Panc1 (cell line): Measurements from ENCODE around the gene GPR34. TPM values are rescaled to one million over a fixed set of nuclear protein-coding genes. Genes with fewer than 3 reads are reported as not detected.

Experiments
- ATAC-seq: fragments of 200-7000 bp; cut with Tn5 transposase; 2 replicates; pipeline ENCODE4 v1.9.1; 2020; ENCODE audit warnings: mild to moderate bottlenecking, moderate library complexity
- BruUV-seq: library from RNA; stranded (reverse); fragments of 400-500 nt; replicated peaks from 2 replicates; lab custom pipeline; 2021; lab: Mats Ljungman, UMichigan
- CTCF ChIA-PET: fragments of 300-600 bp; sonication (Branson Sonifier 250); formaldehyde crosslinking; loops from one replicate; lab custom pipeline; 2022; ENCODE audit warnings: antibody characterized with exemption; lab: Charles Lee
- POLR2A ChIA-PET: fragments of 300-600 bp; sonication (Branson Sonifier 250); formaldehyde crosslinking; loops from one replicate; lab custom pipeline; 2022; ENCODE audit warnings: antibody characterized with exemption; lab: Charles Lee
- DNase-seq: peaks from one replicate; pipeline ENCODE4 v3.0.0-alpha.2; 2010; ENCODE audit warnings: low read depth, low spot score
- H3K27ac ChIP-seq: 2 replicates; pipeline ENCODE4 v1.5.1; 2011; ENCODE audit warnings: mild to moderate bottlenecking, low read length, inconsistent platforms
- H3K27me3 ChIP-seq: fragments of 200-500 bp; sonication (Bioruptor generic); 2 replicates; pipeline ENCODE4 v1.6.0; 2014; ENCODE audit warnings: low read length, inconsistent platforms; ENCODE audit not compliant: control insufficient read depth, insufficient read depth
- H3K36me3 ChIP-seq: fragments of 200-500 bp; sonication (Bioruptor generic); 2 replicates; pipeline ENCODE4 v1.5.1; 2014; ENCODE audit warnings: inconsistent platforms, mild to moderate bottlenecking, low read length, moderate library complexity; ENCODE audit not compliant: control insufficient read depth, insufficient read depth
- H3K4me1 ChIP-seq: 2 replicates; pipeline ENCODE4 v1.5.1; 2011; ENCODE audit warnings: inconsistent platforms, mild to moderate bottlenecking, low read length, moderate library complexity; ENCODE audit not compliant: control insufficient read depth, insufficient read depth
- H3K4me3 ChIP-seq, 2 experiments: 2 replicates each; pipeline ENCODE4 v1.5.1; 2011 to 2012; ENCODE audit warnings: low read depth in 2 of 2, low read length in 2 of 2, mild to moderate bottlenecking in 2 of 2, inconsistent platforms in 1 of 2, moderate library complexity in 1 of 2
- H3K9me3 ChIP-seq: fragments of 200-500 bp; sonication (Bioruptor generic); 2 replicates; pipeline ENCODE4 v1.5.1; 2014; ENCODE audit warnings: low read depth, mild to moderate bottlenecking, inconsistent platforms, low read length, moderate library complexity; ENCODE audit not compliant: control insufficient read depth, insufficient read depth
- CTCF ChIP-seq: fragments of 450-650 bp; IDR thresholded peaks from 2 replicates; pipeline ENCODE4 v1.5.1; 2017; ENCODE audit warnings: mild to moderate bottlenecking
- POLR2AphosphoS5 ChIP-seq: IDR thresholded peaks from 2 replicates; pipeline ENCODE4 v1.6.1; 2012; ENCODE audit warnings: mild to moderate bottlenecking, low read depth, low read length, moderate library complexity
- REST ChIP-seq, 2 experiments: IDR thresholded peaks; 2 replicates each; pipeline ENCODE4 v1.6.1; 2011 to 2012; ENCODE audit warnings: low read depth in 2 of 2, control low read depth in 1 of 2, low read length in 1 of 2, mild to moderate bottlenecking in 1 of 2, moderate library complexity in 1 of 2; ENCODE audit not compliant: insufficient read depth in 1 of 2
- SIN3A ChIP-seq: IDR thresholded peaks from 2 replicates; pipeline ENCODE4 v1.6.1; 2012; ENCODE audit warnings: low read depth, mild to moderate bottlenecking, low read length, moderate library complexity, borderline replicate concordance; ENCODE audit not compliant: insufficient read depth
- TCF7L2 ChIP-seq: IDR thresholded peaks from 2 replicates; pipeline ENCODE4 v1.6.1; 2011; ENCODE audit warnings: mild to moderate bottlenecking, low read depth, low read length, inconsistent platforms
- in situ Hi-C: cut with HindIII; loops from 2 replicates; pipeline ENCODE4 v1.10.0; 2016; ENCODE audit warnings: low sequenced_read_pairs, low pct_unique_long_range_greater_than_20kb
- intact Hi-C: fragments of 100-400 bp; cut with micrococcal nuclease; formaldehyde crosslinking; loops from one replicate; pipeline ENCODE4 v1.10.0; 2022; ENCODE audit not compliant: unreplicated experiment
- total RNA-seq: library from RNA; stranded (reverse); gene quantifications from one replicate; pipeline ENCODE4 v1.2.1, GENCODE V29; 2021; ENCODE audit not compliant: unreplicated experiment

The GPR34 gene
- total RNA-seq, 1 experiment from 2014 or later = not detected

- no TSS peak for BruUV-seq
- POLR2A ChIA-PET = no interaction called here
- in situ Hi-C loops (no loop called here), intact Hi-C loops (no loop called here)
- no peak overlapping the region for H3K27ac ChIP-seq
- H3K27me3 ChIP-seq = no peaks in the 10 kb centered on the region
- H3K4me3 ChIP-seq = no peak overlapping the region
- ATAC-seq = no peak
- H3K4me1 ChIP-seq = no peaks in the 10 kb centered on the region
- no peaks in the 10 kb centered on the region for H3K9me3 ChIP-seq
- DNase-seq = no peak
- TF ChIP-seq SIN3A (no peak), CTCF (no peak), TCF7L2 (no peak), REST (IDR thresholded peaks at IDR 0.05; ENCODE audit: insufficient read depth in 1 of 2, low read depth in 2 of 2, low read length in 1 of 2) (no peak), POLR2AphosphoS5 (no peak)
- CTCF ChIA-PET = no interaction called here
- H3K36me3 ChIP-seq = no peaks in the 10 kb centered on the region
Measured at GRCh38 chrX:41666251-41666650, 22.5 kb upstream of the GPR34 start.

- BruUV-seq = no TSS peak
- ChIA-PET POLR2A (no interaction called here), CTCF (no interaction called here)
- Histone ChIP-seq H3K27me3 (no peaks in the 10 kb centered on the region), H3K4me3 (no peak overlapping the region), H3K36me3 (no peaks in the 10 kb centered on the region), H3K9me3 (no peaks in the 10 kb centered on the region), H3K4me1 (no peaks in the 10 kb centered on the region), H3K27ac (no peak overlapping the region)
- in situ Hi-C loops = no loop called here
- DNase-seq (no peak), ATAC-seq (no peak)
- intact Hi-C loops = no loop called here
- TF ChIP-seq REST (IDR thresholded peaks at IDR 0.05; ENCODE audit: insufficient read depth in 1 of 2, low read depth in 2 of 2, low read length in 1 of 2) = no peak
- TF ChIP-seq CTCF = no peak
- no peak for TF ChIP-seq POLR2AphosphoS5
- TF ChIP-seq TCF7L2 = no peak
- TF ChIP-seq SIN3A = no peak
Measured at GRCh38 chrX:41667631-41668030, 21.1 kb upstream of the GPR34 start.
